ENCODE results near the gene PCCA.
"Not testable (repeated sequence)": the region's sequence is repeated elsewhere in the genome, so short reads cannot be mapped to it uniquely, and the experiment has no call there.

Gene PCCA

DNA sequence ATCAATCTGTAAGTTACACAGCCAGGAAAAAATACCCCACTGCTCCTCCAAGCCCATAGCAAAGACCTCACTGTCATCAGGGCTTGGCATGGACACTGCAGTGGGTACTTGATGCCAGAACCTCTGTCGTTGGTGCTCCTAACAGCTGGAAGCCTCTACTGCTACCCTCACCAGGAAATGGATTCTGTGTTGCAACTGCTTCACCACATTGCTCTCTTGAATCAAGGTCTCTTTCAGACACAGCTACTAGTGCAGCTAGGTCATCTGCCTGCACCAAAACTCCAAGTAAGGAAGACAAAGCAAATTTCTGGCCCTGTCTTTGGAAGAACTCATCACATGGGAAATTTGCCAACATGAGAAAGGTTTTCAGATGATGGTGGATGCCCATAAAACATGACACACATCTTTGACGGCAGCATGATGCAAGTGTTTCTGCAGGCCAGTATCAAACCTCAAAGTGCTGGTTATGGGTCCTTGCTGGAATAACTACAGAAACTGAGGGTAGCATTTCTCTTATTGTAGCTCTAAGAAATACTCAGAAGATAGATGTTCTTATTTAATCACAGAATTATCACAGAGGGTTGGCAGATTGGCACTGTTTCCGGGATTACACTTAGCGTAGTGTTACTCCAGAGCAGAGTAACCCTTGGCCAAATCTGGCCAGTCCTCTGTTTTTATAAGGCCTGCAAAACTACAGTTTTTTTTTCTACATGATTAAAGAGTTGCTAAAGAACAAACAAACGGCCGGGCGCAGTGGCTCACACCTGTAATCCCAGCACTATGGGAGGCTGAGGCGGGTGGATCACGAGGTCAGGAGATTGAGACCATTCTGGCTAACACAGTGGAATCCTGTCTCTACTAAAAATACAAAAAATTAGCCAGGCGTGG, 12.9 kb upstream of the PCCA start:
- H3K4me1 ChIP-seq (ENCODE audit: control insufficient read depth, insufficient read depth, low read length), result no peaks in the 10 kb centered on the region
- H3K36me3 ChIP-seq (ENCODE audit: control insufficient read depth, insufficient read depth, low read length), result no peaks in the 10 kb centered on the region
- H3K4me3 ChIP-seq (ENCODE audit: low read depth, low read length), result no peak overlapping the region
- H3K9ac ChIP-seq (ENCODE audit: low read depth, low read length), result no peak overlapping the region
- H3K27ac ChIP-seq (ENCODE audit: low read depth, low read length), result no peak overlapping the region
- H3K27me3 ChIP-seq (ENCODE audit: control insufficient read depth, insufficient read depth, low read length), result no peaks in the 10 kb centered on the region
- no peaks in the 10 kb centered on the region for H3K9me3 ChIP-seq (ENCODE audit: control insufficient read depth, insufficient read depth, low read length)

- not testable (repeated sequence) for H3K4me1 ChIP-seq (ENCODE audit: control insufficient read depth, insufficient read depth, low read length); H3K36me3 ChIP-seq (ENCODE audit: control insufficient read depth, insufficient read depth, low read length); H3K27me3 ChIP-seq (ENCODE audit: control insufficient read depth, insufficient read depth, low read length); H3K9ac ChIP-seq (ENCODE audit: low read depth, low read length); H3K9me3 ChIP-seq (ENCODE audit: control insufficient read depth, insufficient read depth, low read length); H3K4me3 ChIP-seq (ENCODE audit: low read depth, low read length)
- H3K27ac ChIP-seq (ENCODE audit: low read depth, low read length), result peak overlapping the region; percentile 2
Observed at GRCh38 chr13:100079003-100079402, 9.9 kb upstream of the PCCA start.

DNA sequence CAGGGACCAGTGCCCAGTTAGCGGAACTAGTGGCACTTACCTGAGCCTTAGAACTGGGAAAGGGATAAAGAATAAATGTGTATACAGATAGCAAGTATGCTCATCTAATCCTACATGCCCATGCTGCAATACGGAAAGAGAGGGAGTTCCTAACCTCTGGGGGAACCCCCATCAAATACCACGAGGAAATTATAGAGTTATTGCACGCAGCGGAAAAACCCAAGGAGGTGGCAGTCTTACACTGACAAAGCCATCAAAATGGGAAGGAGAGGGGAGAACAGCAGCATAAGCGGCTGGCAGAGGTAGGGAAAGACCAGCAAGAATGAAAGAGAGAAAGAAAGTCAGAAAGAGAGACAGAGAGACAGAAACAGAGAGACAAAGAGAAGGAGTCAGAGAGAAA, 5.5 kb upstream of the PCCA start:
- H3K36me3 ChIP-seq (ENCODE audit: control insufficient read depth, insufficient read depth, low read length), result peaks cover 23% of the 10 kb centered on the region
- peaks cover 14% of the 10 kb centered on the region for H3K4me1 ChIP-seq (ENCODE audit: control insufficient read depth, insufficient read depth, low read length)
- H3K9ac ChIP-seq (ENCODE audit: low read depth, low read length); H3K27me3 ChIP-seq (ENCODE audit: control insufficient read depth, insufficient read depth, low read length); H3K4me3 ChIP-seq (ENCODE audit: low read depth, low read length); H3K9me3 ChIP-seq (ENCODE audit: control insufficient read depth, insufficient read depth, low read length); H3K27ac ChIP-seq (ENCODE audit: low read depth, low read length): not testable (repeated sequence)

- Histone ChIP-seq H3K4me3 (ENCODE audit: low read depth, low read length) (peak overlapping the region; percentile 96), H3K36me3 (ENCODE audit: control insufficient read depth, insufficient read depth, low read length) (peaks cover 23% of the 10 kb centered on the region), H3K4me1 (ENCODE audit: control insufficient read depth, insufficient read depth, low read length) (peaks cover 14% of the 10 kb centered on the region), H3K27ac (ENCODE audit: low read depth, low read length) (peak overlapping the region; percentile 68), H3K27me3 (ENCODE audit: control insufficient read depth, insufficient read depth, low read length) (no peaks in the 10 kb centered on the region), H3K9ac (ENCODE audit: low read depth, low read length) (peak overlapping the region; percentile 60), H3K9me3 (ENCODE audit: control insufficient read depth, insufficient read depth, low read length) (no peaks in the 10 kb centered on the region)
Observed at GRCh38 chr13:100088273-100088643, 635 bp upstream of the PCCA start.

DNA sequence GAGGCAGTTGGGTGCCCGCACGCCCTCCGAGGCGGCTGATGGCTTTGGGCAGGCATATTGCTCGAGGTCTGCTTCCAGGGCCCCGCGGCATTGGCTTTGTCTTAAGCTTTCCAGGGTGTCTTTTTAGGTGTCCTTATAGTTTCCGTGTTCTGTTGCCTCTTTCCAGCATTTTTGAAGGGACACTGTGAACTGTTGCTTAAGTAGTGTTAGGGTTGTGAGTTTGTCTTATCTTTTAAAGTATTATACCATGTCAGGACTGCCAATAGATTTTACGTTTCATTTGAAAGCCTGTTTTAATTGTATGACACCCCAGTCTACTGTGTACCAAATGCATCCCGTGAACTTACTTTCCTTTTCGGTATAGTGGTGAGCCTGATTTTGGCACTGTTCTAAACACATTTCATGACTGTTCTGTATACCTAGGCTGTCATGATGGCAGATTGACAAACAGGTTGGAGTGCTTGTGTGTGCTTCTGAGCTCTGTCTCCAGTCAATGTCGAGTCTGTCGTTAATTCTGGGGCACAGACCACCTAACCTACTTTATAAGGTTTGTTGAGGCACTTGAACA, 656 bp downstream of the PCCA start:
- H3K4me3 ChIP-seq (ENCODE audit: low read depth, low read length), result peak overlapping the region; percentile 96
- H3K9me3 ChIP-seq (ENCODE audit: control insufficient read depth, insufficient read depth, low read length), result no peaks in the 10 kb centered on the region
- H3K4me1 ChIP-seq (ENCODE audit: control insufficient read depth, insufficient read depth, low read length), result peaks cover 14% of the 10 kb centered on the region
- H3K9ac ChIP-seq (ENCODE audit: low read depth, low read length), result peak overlapping the region; percentile 71
- H3K27ac ChIP-seq (ENCODE audit: low read depth, low read length), result peak overlapping the region; percentile 68
- H3K27me3 ChIP-seq (ENCODE audit: control insufficient read depth, insufficient read depth, low read length), result no peaks in the 10 kb centered on the region
- peaks cover 23% of the 10 kb centered on the region for H3K36me3 ChIP-seq (ENCODE audit: control insufficient read depth, insufficient read depth, low read length)

GRCh38 chr13:100090861-100091260, 2.0 kb downstream of the PCCA start:
- Histone ChIP-seq H3K27me3 (ENCODE audit: control insufficient read depth, insufficient read depth, low read length) (no peaks in the 10 kb centered on the region), H3K36me3 (ENCODE audit: control insufficient read depth, insufficient read depth, low read length) (peaks cover 17% of the 10 kb centered on the region), H3K9me3 (ENCODE audit: control insufficient read depth, insufficient read depth, low read length) (no peaks in the 10 kb centered on the region), H3K27ac (ENCODE audit: low read depth, low read length) (no peak overlapping the region), H3K4me1 (ENCODE audit: control insufficient read depth, insufficient read depth, low read length) (peaks cover 14% of the 10 kb centered on the region), H3K9ac (ENCODE audit: low read depth, low read length) (no peak overlapping the region), H3K4me3 (ENCODE audit: low read depth, low read length) (0 out of 2 replicates have a peak overlapping the region, but pooled peaks have one; percentile 96)

DNA sequence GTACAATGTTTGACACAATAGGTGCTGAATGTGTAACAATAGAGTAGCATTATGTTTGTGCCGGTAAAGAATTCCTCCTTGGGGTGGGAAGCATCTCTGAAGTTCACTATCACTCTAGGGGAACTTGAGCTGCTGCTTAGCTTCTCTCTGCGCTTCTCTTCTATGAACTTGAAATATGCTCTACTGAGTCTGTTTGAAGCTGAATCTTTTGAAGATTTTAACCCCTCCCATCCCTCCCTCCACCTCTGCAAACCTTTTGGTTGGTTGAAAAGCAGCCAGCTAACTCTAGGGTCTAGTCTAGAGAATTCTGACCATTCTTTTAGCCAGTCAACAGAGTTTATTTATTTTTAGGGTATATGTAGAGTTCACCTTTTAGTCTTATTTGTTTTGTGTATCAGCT, 2.5 kb downstream of the PCCA start:
- H3K4me3 ChIP-seq (ENCODE audit: low read depth, low read length), result no peak overlapping the region
- no peak overlapping the region for H3K9ac ChIP-seq (ENCODE audit: low read depth, low read length)
- peaks cover 14% of the 10 kb centered on the region for H3K4me1 ChIP-seq (ENCODE audit: control insufficient read depth, insufficient read depth, low read length)
- no peaks in the 10 kb centered on the region for H3K9me3 ChIP-seq (ENCODE audit: control insufficient read depth, insufficient read depth, low read length)
- no peak overlapping the region for H3K27ac ChIP-seq (ENCODE audit: low read depth, low read length)
- H3K27me3 ChIP-seq (ENCODE audit: control insufficient read depth, insufficient read depth, low read length), result no peaks in the 10 kb centered on the region
- H3K36me3 ChIP-seq (ENCODE audit: control insufficient read depth, insufficient read depth, low read length), result peaks cover 11% of the 10 kb centered on the region

GRCh38 chr13:100092273-100092672, 3.4 kb downstream of the PCCA start:
- H3K9ac ChIP-seq (ENCODE audit: low read depth, low read length); H3K4me1 ChIP-seq (ENCODE audit: control insufficient read depth, insufficient read depth, low read length); H3K4me3 ChIP-seq (ENCODE audit: low read depth, low read length); H3K9me3 ChIP-seq (ENCODE audit: control insufficient read depth, insufficient read depth, low read length); H3K27ac ChIP-seq (ENCODE audit: low read depth, low read length); H3K36me3 ChIP-seq (ENCODE audit: control insufficient read depth, insufficient read depth, low read length); H3K27me3 ChIP-seq (ENCODE audit: control insufficient read depth, insufficient read depth, low read length): not testable (repeated sequence)

DNA sequence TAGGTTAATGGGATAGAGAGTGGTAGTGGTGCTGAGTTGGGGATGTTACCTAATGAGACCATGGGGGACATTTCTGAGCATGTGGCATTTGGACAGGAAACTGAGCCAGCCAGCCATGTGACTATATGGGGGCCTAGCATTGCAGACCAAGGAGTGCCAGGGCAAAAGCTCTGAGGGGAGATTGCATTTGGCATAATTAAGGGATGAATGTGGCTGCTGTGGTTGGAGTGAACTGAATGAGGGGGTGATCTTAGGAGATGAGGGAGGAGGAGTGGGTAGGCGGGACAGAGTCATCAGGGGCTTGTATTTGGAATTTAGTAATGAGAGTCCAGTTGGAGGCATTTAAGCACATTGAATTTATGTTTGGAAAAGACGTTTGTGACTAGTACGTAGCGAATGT, 6.6 kb downstream of the PCCA start:
- Histone ChIP-seq H3K27ac (ENCODE audit: low read depth, low read length) (no peak overlapping the region), H3K9me3 (ENCODE audit: control insufficient read depth, insufficient read depth, low read length) (no peaks in the 10 kb centered on the region)

GRCh38 chr13:100096526-100096925, 7.6 kb downstream of the PCCA start:
- Histone ChIP-seq H3K4me1 (ENCODE audit: control insufficient read depth, insufficient read depth, low read length) (no peaks in the 10 kb centered on the region), H3K9me3 (ENCODE audit: control insufficient read depth, insufficient read depth, low read length) (no peaks in the 10 kb centered on the region), H3K27me3 (ENCODE audit: control insufficient read depth, insufficient read depth, low read length) (no peaks in the 10 kb centered on the region), H3K4me3 (ENCODE audit: low read depth, low read length) (no peak overlapping the region), H3K9ac (ENCODE audit: low read depth, low read length) (no peak overlapping the region), H3K36me3 (ENCODE audit: control insufficient read depth, insufficient read depth, low read length) (no peaks in the 10 kb centered on the region), H3K27ac (ENCODE audit: low read depth, low read length) (no peak overlapping the region)

More for the DNA sequence above, 6.6 kb downstream of the PCCA start:
- no peaks in the 10 kb centered on the region for H3K4me1 ChIP-seq (ENCODE audit: control insufficient read depth, insufficient read depth, low read length)
- no peaks in the 10 kb centered on the region for H3K27me3 ChIP-seq (ENCODE audit: control insufficient read depth, insufficient read depth, low read length)
- no peak overlapping the region for H3K9ac ChIP-seq (ENCODE audit: low read depth, low read length)
- H3K36me3 ChIP-seq (ENCODE audit: control insufficient read depth, insufficient read depth, low read length), result no peaks in the 10 kb centered on the region
- H3K4me3 ChIP-seq (ENCODE audit: low read depth, low read length), result no peak overlapping the region

DNA sequence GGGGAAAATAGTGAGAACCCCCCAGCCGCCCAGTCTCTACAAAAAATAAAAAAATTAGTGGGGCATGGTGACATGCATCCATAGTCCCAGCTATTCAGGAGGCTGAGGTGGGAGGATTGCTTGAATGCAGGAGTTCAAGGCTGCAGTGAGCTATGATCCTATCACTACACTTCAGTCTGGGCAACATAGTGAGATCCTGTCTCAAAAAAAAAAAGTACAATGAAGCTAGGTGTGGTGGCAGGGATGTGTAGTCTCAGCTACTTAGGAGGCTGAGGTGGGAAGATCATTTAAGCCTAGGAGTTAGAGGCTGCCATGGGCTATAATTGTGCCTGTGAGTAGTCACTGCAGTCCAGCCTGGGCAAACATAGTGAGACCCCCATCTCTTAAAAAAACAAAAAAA, 8.9 kb downstream of the PCCA start:
- no peak overlapping the region for H3K9ac ChIP-seq (ENCODE audit: low read depth, low read length)
- H3K4me3 ChIP-seq (ENCODE audit: low read depth, low read length), result no peak overlapping the region
- no peak overlapping the region for H3K27ac ChIP-seq (ENCODE audit: low read depth, low read length)
- no peaks in the 10 kb centered on the region for H3K4me1 ChIP-seq (ENCODE audit: control insufficient read depth, insufficient read depth, low read length)
- no peaks in the 10 kb centered on the region for H3K27me3 ChIP-seq (ENCODE audit: control insufficient read depth, insufficient read depth, low read length)
- peaks cover 3% of the 10 kb centered on the region; the same call in 1 of the 2 replicates for H3K36me3 ChIP-seq (ENCODE audit: control insufficient read depth, insufficient read depth, low read length)
- no peaks in the 10 kb centered on the region for H3K9me3 ChIP-seq (ENCODE audit: control insufficient read depth, insufficient read depth, low read length)

Data from HUES48 (cell line).